HEK293 (cell line): ENCODE measurements around the gene UBALD1.
A peak's percentile ranks its signal among the peaks of the same experiment; 100 is the strongest.

Source experiments
- SALL2 ChIP-seq: fragments of 450-650 bp; formaldehyde crosslinking; IDR thresholded peaks from 2 replicates; pipeline ENCODE4 v1.5.0; 2017; ENCODE audit warnings: missing biosample characterization, mild to moderate bottlenecking, missing genetic modification characterization, borderline replicate concordance
- ZFHX2 ChIP-seq: fragments of 450-650 bp; formaldehyde crosslinking; conservative IDR thresholded peaks from 2 replicates; pipeline ENCODE4 v1.5.1; 2016; ENCODE audit warnings: missing biosample characterization, missing genetic modification characterization
- ZNF138 ChIP-seq: fragments of 450-650 bp; formaldehyde crosslinking; IDR thresholded peaks from 2 replicates; pipeline ENCODE4 v1.5.1; 2016; ENCODE audit warnings: missing biosample characterization, missing genetic modification characterization, borderline replicate concordance
- ZNF184 ChIP-seq: fragments of 450-650 bp; IDR thresholded peaks from 2 replicates; pipeline ENCODE4 v1.5.1; 2018; ENCODE audit warnings: missing biosample characterization, mild to moderate bottlenecking, missing genetic modification characterization
- ZNF19 ChIP-seq: fragments of 450-650 bp; formaldehyde crosslinking; IDR thresholded peaks from 2 replicates; pipeline ENCODE4; 2016; ENCODE audit warnings: missing biosample characterization, missing genetic modification characterization, low read depth
- ZNF2 ChIP-seq: fragments of 450-650 bp; formaldehyde crosslinking; IDR thresholded peaks from 2 replicates; pipeline ENCODE4 v1.5.1; 2016; ENCODE audit warnings: missing biosample characterization, missing genetic modification characterization
- ZNF324 ChIP-seq: fragments of 450-650 bp; formaldehyde crosslinking; IDR thresholded peaks from 2 replicates; pipeline ENCODE4 v1.5.1; 2016; ENCODE audit warnings: missing biosample characterization, missing genetic modification characterization
- ZNF514 ChIP-seq: fragments of 450-650 bp; formaldehyde crosslinking; IDR thresholded peaks from 2 replicates; pipeline ENCODE4 v1.5.1; 2016; ENCODE audit warnings: missing biosample characterization, missing genetic modification characterization
- ZNF585B ChIP-seq: fragments of 450-650 bp; formaldehyde crosslinking; IDR thresholded peaks from 2 replicates; pipeline ENCODE4 v1.5.1; 2016; ENCODE audit warnings: missing biosample characterization, missing genetic modification characterization
- ZNF626 ChIP-seq: fragments of 450-650 bp; sonication (Bioruptor Pico); formaldehyde crosslinking; IDR thresholded peaks from 2 replicates; pipeline ENCODE4 v1.5.1; 2018; ENCODE audit warnings: missing biosample characterization, missing genetic modification characterization, inconsistent platforms
- ZNF660 ChIP-seq: fragments of 450-650 bp; IDR thresholded peaks from 2 replicates; pipeline ENCODE4 v1.5.1; 2018; ENCODE audit warnings: missing biosample characterization, mild to moderate bottlenecking, missing genetic modification characterization
- ZNF664 ChIP-seq: fragments of 450-650 bp; formaldehyde crosslinking; IDR thresholded peaks from 2 replicates; pipeline ENCODE4 v1.5.1; 2016; ENCODE audit warnings: missing biosample characterization, missing genetic modification characterization
- ZNF701 ChIP-seq: fragments of 450-650 bp; formaldehyde crosslinking; IDR thresholded peaks from 2 replicates; pipeline ENCODE4 v1.5.1; 2016; ENCODE audit warnings: missing biosample characterization, missing genetic modification characterization
- ZNF76 ChIP-seq: fragments of 450-650 bp; formaldehyde crosslinking; IDR thresholded peaks from 2 replicates; pipeline ENCODE4; 2016; ENCODE audit warnings: low read depth, missing biosample characterization, missing genetic modification characterization, borderline replicate concordance
- ZSCAN23 ChIP-seq: fragments of 450-650 bp; formaldehyde crosslinking; IDR thresholded peaks from 2 replicates; pipeline ENCODE4 v1.5.1; 2016; ENCODE audit warnings: missing biosample characterization, missing genetic modification characterization
- TF ChIP-seq, protein P1 (sequence below): fragments of 450-650 bp; formaldehyde crosslinking; IDR thresholded peaks from 2 replicates; pipeline ENCODE4 v1.5.1; 2016; ENCODE audit warnings: missing biosample characterization, missing genetic modification characterization
- TF ChIP-seq, protein P2 (sequence below): fragments of 450-650 bp; formaldehyde crosslinking; IDR thresholded peaks from 2 replicates; pipeline ENCODE4 v1.5.1; 2017; ENCODE audit warnings: missing biosample characterization, mild to moderate bottlenecking, missing genetic modification characterization, moderate library complexity
- TF ChIP-seq, protein P3 (sequence below): fragments of 450-650 bp; formaldehyde crosslinking; IDR thresholded peaks from 2 replicates; pipeline ENCODE4 v1.5.1; 2016; ENCODE audit warnings: missing biosample characterization, missing genetic modification characterization
- TF ChIP-seq, protein P4 (sequence below): fragments of 450-650 bp; formaldehyde crosslinking; IDR thresholded peaks from 2 replicates; pipeline ENCODE4 v1.5.1; 2016; ENCODE audit warnings: missing biosample characterization, missing genetic modification characterization
- TF ChIP-seq, protein P5 (sequence below): fragments of 450-650 bp; formaldehyde crosslinking; conservative IDR thresholded peaks from 2 replicates; pipeline ENCODE4 v1.5.1; 2016; ENCODE audit warnings: low read depth, missing biosample characterization, missing genetic modification characterization
- TF ChIP-seq, protein P6 (sequence below): fragments of 450-650 bp; formaldehyde crosslinking; IDR thresholded peaks from 2 replicates; pipeline ENCODE4 v1.5.1; 2016; ENCODE audit warnings: missing biosample characterization, missing genetic modification characterization, borderline replicate concordance

Gene UBALD1

DNA sequence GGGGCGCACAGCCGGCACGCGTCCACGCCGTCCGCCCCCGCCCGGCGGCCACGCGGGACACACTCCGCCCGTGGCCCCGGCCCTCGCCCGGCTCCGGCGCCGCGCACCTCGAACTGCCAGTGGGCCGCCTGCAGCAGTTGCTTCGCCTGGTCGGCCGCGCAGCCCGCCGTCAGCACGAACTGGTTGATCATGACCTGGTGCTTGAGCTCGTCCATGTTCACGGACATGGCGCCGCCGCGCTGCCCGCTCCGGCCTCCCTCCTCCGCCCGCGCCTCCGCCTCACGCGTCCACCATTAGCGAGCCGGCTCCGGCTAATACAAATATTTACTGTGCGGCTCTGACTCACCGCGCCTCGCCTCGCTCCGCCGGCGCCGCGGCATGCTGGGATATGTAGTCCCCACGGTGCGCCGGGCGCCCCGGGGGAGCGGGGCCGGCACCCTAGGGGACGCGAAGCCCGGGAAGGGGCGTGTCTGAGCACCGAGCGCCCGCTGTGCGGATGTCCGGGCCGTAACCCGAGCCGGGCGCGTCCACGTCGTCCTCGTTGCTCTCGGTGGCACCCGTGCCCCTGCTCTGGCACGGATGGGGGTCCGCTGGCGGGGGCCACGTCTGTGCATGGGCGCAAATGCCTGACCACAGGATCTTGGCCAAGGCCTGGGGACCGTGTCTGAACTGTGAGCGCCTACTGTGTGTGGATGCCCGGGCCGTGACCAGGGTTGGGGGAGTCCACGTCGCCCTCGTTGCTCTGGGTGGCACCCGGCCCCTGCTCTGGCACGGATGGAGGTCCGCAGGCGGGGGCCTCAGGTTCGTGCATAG lies at the start of gene UBALD1 (continued):
- TF ChIP-seq, protein P1, sequence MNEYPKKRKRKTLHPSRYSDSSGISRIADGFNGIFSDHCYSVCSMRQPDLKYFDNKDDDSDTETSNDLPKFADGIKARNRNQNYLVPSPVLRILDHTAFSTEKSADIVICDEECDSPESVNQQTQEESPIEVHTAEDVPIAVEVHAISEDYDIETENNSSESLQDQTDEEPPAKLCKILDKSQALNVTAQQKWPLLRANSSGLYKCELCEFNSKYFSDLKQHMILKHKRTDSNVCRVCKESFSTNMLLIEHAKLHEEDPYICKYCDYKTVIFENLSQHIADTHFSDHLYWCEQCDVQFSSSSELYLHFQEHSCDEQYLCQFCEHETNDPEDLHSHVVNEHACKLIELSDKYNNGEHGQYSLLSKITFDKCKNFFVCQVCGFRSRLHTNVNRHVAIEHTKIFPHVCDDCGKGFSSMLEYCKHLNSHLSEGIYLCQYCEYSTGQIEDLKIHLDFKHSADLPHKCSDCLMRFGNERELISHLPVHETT (tag by site-specific recombination): peak; percentile 24; the same call in 1 of the 2 replicates
- no peak for TF ChIP-seq SALL2
- TF ChIP-seq, protein P2, sequence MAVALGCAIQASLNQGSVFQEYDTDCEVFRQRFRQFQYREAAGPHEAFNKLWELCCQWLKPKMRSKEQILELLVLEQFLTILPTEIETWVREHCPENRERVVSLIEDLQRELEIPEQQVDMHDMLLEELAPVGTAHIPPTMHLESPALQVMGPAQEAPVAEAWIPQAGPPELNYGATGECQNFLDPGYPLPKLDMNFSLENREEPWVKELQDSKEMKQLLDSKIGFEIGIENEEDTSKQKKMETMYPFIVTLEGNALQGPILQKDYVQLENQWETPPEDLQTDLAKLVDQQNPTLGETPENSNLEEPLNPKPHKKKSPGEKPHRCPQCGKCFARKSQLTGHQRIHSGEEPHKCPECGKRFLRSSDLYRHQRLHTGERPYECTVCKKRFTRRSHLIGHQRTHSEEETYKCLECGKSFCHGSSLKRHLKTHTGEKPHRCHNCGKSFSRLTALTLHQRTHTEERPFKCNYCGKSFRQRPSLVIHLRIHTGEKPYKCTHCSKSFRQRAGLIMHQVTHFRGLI (tag by site-specific recombination): peak; percentile 48; the same call in 1 of the 2 replicates
- no peak for TF ChIP-seq ZNF138 (tag by site-specific recombination)
- no peak for TF ChIP-seq ZNF585B
- peak; percentile 71 for TF ChIP-seq ZFHX2 (tag by site-specific recombination)
- TF ChIP-seq ZNF701: no peak
- no peak for TF ChIP-seq ZNF664 (tag by site-specific recombination)
- no peak for TF ChIP-seq ZNF184 (tag by site-specific recombination)
- TF ChIP-seq, protein P3, sequence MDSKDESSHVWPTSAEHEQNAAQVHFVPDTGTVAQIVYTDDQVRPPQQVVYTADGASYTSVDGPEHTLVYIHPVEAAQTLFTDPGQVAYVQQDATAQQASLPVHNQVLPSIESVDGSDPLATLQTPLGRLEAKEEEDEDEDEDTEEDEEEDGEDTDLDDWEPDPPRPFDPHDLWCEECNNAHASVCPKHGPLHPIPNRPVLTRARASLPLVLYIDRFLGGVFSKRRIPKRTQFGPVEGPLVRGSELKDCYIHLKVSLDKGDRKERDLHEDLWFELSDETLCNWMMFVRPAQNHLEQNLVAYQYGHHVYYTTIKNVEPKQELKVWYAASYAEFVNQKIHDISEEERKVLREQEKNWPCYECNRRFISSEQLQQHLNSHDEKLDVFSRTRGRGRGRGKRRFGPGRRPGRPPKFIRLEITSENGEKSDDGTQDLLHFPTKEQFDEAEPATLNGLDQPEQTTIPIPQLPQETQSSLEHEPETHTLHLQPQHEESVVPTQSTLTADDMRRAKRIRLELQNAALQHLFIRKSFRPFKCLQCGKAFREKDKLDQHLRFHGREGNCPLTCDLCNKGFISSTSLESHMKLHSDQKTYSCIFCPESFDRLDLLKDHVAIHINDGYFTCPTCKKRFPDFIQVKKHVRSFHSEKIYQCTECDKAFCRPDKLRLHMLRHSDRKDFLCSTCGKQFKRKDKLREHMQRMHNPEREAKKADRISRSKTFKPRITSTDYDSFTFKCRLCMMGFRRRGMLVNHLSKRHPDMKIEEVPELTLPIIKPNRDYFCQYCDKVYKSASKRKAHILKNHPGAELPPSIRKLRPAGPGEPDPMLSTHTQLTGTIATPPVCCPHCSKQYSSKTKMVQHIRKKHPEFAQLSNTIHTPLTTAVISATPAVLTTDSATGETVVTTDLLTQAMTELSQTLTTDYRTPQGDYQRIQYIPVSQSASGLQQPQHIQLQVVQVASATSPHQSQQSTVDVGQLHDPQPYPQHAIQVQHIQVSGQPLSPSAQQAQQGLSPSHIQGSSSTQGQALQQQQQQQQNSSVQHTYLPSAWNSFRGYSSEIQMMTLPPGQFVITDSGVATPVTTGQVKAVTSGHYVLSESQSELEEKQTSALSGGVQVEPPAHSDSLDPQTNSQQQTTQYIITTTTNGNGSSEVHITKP (tag by site-specific recombination): peak; percentile 68
- TF ChIP-seq ZNF2 (tag by site-specific recombination): no peak
- TF ChIP-seq ZNF626: no peak
- TF ChIP-seq ZNF324 (tag by site-specific recombination): peak; percentile 49; the same call in 1 of the 2 replicates
- TF ChIP-seq ZSCAN23 (tag by site-specific recombination): no peak
- TF ChIP-seq ZNF514 (tag by site-specific recombination): no peak
- TF ChIP-seq, protein P4, sequence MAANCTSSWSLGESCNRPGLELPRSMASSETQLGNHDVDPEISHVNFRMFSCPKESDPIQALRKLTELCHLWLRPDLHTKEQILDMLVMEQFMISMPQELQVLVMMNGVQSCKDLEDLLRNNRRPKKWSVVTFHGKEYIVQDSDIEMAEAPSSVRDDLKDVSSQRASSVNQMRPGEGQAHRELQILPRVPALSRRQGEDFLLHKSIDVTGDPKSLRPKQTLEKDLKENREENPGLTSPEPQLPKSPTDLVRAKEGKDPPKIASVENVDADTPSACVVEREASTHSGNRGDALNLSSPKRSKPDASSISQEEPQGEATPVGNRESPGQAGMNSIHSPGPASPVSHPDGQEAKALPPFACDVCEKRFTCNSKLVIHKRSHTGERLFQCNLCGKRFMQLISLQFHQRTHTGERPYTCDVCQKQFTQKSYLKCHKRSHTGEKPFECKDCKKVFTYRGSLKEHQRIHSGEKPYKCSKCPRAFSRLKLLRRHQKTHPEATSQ (tag by site-specific recombination): no peak
- TF ChIP-seq, protein P5, sequence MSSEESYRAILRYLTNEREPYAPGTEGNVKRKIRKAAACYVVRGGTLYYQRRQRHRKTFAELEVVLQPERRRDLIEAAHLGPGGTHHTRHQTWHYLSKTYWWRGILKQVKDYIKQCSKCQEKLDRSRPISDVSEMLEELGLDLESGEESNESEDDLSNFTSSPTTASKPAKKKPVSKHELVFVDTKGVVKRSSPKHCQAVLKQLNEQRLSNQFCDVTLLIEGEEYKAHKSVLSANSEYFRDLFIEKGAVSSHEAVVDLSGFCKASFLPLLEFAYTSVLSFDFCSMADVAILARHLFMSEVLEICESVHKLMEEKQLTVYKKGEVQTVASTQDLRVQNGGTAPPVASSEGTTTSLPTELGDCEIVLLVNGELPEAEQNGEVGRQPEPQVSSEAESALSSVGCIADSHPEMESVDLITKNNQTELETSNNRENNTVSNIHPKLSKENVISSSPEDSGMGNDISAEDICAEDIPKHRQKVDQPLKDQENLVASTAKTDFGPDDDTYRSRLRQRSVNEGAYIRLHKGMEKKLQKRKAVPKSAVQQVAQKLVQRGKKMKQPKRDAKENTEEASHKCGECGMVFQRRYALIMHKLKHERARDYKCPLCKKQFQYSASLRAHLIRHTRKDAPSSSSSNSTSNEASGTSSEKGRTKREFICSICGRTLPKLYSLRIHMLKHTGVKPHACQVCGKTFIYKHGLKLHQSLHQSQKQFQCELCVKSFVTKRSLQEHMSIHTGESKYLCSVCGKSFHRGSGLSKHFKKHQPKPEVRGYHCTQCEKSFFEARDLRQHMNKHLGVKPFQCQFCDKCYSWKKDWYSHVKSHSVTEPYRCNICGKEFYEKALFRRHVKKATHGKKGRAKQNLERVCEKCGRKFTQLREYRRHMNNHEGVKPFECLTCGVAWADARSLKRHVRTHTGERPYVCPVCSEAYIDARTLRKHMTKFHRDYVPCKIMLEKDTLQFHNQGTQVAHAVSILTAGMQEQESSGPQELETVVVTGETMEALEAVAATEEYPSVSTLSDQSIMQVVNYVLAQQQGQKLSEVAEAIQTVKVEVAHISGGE (tag by site-specific recombination): peak; percentile 89
- TF ChIP-seq ZNF76 (tag by site-specific recombination): peak; percentile 92
- TF ChIP-seq ZNF660 (tag by site-specific recombination): peak; percentile 68; the same call in 1 of the 2 replicates
- TF ChIP-seq, protein P6, sequence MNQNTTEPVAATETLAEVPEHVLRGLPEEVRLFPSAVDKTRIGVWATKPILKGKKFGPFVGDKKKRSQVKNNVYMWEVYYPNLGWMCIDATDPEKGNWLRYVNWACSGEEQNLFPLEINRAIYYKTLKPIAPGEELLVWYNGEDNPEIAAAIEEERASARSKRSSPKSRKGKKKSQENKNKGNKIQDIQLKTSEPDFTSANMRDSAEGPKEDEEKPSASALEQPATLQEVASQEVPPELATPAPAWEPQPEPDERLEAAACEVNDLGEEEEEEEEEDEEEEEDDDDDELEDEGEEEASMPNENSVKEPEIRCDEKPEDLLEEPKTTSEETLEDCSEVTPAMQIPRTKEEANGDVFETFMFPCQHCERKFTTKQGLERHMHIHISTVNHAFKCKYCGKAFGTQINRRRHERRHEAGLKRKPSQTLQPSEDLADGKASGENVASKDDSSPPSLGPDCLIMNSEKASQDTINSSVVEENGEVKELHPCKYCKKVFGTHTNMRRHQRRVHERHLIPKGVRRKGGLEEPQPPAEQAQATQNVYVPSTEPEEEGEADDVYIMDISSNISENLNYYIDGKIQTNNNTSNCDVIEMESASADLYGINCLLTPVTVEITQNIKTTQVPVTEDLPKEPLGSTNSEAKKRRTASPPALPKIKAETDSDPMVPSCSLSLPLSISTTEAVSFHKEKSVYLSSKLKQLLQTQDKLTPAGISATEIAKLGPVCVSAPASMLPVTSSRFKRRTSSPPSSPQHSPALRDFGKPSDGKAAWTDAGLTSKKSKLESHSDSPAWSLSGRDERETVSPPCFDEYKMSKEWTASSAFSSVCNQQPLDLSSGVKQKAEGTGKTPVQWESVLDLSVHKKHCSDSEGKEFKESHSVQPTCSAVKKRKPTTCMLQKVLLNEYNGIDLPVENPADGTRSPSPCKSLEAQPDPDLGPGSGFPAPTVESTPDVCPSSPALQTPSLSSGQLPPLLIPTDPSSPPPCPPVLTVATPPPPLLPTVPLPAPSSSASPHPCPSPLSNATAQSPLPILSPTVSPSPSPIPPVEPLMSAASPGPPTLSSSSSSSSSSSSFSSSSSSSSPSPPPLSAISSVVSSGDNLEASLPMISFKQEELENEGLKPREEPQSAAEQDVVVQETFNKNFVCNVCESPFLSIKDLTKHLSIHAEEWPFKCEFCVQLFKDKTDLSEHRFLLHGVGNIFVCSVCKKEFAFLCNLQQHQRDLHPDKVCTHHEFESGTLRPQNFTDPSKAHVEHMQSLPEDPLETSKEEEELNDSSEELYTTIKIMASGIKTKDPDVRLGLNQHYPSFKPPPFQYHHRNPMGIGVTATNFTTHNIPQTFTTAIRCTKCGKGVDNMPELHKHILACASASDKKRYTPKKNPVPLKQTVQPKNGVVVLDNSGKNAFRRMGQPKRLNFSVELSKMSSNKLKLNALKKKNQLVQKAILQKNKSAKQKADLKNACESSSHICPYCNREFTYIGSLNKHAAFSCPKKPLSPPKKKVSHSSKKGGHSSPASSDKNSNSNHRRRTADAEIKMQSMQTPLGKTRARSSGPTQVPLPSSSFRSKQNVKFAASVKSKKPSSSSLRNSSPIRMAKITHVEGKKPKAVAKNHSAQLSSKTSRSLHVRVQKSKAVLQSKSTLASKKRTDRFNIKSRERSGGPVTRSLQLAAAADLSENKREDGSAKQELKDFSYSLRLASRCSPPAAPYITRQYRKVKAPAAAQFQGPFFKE: no peak
- TF ChIP-seq ZNF19: no peak
